ENCODE measurements around the gene SLC31A1.

DNA sequence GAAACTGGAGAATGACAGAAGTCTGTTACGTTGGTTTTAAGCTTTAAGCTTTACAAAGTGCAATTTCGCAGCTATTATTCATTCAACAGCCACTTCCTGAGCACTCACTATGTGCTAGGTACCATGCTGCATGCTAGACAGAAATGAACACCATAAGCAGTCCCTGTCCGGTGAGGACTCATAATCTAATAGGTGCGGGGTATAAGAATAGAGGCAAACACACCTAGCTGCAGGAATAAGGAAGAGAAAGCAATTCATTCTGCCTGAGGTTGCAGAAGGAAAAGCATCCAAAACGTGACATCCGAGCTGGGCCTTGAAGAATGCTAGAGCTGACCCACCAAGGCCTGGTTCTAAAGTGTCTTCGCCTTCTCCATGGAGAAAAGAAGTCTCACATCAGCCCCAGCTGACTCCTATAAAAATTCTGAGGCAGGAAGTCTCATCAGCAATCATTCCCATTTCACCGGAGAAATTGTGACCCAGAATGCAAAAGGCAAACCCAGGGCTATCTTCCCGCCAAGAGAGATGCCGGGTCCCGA lies 809 bp upstream of the SLC31A1 start:
- TF ChIP-seq CTCF (IDR thresholded peaks at IDR 0.05) = no peak
- no peak for TF ChIP-seq POLR2A (IDR thresholded peaks at IDR 0.05)

All from body of pancreas (tissue), 4 donors.